NCI-H526 (cell line): ENCODE measurements around the gene ADAMTS5.

Experiments used
- DNase-seq, 2 experiments: peaks; one replicate each; lab custom pipeline; 2025; lab: John Stamatoyannopoulos, UW

Gene ADAMTS5

DNA sequence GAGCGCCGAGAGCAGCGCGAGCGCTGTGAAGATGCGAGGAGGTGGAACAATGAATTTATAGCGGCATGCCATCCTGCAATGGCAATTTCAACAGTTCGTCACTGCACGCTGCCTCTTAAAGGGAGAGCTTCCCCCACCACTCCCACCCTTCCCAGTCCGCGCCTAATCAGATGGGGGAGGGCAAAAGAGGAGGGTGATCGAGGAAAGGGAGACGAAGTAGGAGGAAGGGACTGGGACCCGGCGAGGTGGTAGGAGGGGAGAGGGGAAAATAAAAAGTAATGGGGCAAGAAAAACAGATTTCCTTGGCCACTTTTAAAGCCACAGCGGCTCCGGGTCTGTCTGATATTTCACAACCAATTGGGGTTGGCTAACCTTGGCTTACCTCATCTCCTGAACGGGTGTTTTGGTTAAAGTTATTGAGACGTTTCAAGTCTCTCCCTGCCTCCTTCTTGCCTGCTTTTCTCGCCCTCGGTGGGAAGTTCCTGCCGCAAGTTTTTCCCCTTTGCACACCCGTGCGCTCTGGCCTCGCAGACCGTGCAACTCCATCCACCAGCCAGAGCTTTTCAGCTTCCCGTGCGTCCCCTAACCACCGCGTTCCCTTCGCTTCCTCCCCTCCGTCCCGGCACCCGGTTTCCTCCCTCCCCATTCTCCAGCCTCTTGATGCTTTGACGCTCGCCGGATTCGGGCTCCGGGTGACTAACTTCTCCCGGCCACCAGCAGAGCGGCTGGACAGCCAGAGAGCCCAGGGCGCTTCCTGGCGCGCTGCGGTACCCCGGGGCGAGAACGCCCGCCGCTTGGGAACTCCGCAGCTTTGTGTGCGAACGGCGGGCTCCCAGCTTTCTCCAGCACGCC, at the start of gene ADAMTS5:
Gene ADAMTS5, minus strand, starts transcription at position 27 of the 852 bp plus-strand sequence. CDS start 697 bp downstream, outside the sequence.
- no peak for DNase-seq

DNA sequence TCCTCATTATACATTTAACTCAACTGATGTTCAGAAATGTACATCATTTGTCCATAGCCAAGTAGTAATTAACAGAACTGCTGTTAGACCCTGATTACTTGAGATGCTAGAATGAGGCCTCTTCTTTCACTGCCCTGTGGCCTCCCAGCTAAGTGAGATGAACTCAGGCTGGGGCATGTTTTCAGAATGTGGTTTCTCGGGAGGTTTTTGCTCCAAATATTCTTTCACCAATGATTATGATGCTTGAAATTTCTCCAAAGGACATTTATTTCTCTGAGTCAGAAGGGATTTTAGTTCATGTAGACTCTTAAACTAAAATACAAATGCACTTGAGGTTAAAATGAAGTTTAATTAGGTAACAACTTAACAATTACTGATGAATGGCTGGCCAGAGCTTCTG, 34.6 kb upstream of the ADAMTS5 start:
- DNase-seq, result no peak

DNA sequence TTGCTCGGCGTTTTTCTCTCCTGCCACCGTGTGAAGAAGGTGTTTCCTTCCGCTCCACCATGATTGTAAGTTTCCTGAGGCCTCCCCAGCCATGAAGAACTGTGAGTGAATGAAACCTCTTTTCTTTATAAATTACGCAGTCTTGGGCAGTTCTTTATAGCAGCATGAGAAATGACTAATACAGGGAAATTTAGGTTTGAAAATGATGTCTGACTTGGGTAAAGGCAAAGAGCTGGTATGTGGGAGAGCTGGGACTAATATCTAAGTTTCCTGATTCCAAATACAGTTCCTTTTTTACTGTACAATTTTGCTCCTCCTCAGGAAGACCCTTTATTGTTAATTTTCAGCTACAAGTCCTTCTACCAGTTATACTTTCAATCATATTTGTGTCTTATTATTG, 16.7 kb upstream of the ADAMTS5 start:
- DNase-seq, result no peak

DNA sequence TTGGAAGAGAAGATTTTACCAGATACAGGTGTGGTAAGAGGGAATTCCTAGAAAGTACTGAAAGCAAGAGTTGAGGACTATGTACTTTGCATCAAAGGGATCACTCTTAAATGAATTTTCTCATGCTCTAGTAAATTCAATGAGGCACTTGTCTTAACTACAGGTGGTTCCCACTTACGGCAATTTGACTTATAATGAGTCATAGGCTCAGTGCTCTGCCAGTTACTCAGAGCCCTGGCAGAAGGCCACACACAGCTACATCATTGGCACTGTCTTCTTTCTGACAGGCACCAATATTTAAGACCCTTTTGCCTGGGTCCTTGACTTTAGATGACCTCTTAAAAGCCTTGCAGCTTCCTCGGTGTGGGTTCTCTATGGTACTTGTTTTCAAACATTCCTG, 15.9 kb upstream of the ADAMTS5 start:
- no peak for DNase-seq

DNA sequence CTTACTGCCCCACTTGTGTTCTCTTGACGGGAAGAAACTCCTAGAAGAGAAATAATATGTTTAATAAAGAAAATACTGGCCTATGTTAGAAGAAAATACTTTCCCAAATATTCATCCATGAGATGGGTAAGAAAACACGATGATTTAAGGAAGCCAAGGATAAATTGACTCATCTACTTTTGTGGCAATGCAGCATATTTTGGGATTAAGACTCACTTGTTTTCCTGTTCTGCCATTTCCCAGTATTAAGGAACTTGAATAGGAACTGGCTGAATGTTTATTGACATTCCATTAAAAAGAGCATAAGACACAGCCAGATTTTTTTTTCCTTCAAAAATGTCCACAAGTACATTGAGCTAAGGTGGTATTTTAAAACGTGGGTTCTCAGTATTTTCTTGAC, 10.9 kb upstream of the ADAMTS5 start:
- no peak for DNase-seq

DNA sequence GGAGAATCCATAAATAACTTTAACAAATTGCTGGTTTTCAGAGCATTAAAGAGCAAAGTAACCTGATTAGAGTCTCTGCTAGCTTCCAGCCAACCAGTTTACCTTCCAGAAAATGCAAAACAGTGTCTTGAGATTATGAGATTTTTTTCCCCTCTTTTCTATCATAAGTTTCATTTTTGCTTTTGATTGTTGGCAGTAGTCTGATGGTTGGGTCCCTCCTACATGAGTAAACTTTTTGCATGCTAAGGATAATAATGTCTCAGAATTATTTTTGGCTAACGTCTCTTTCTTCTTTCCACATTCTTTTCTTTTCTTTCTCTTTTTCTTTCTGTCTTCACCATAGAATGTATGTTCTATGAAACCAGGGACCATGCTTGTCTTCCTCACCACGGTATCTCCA, 6.3 kb upstream of the ADAMTS5 start:
- no peak for DNase-seq

DNA sequence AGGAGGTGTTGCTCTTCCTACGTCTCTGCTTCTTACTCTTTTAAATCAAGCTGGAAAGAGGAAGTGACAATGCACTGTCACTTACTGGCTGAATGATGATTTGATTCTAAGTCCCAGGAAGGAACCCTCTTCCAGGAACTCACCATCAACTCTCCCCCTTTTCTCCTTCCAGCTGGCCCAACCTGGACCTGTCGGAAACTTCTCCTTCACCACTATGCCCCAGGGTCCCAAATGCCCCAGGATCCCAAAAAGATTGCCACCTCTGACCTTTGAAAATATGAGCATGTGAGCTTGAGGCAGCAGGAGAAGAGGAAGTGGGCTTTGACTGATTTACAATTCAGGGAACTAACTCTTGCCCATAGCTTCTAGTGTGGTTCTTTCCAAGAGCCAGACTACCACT, 5.3 kb upstream of the ADAMTS5 start:
- DNase-seq, result no peak

DNA sequence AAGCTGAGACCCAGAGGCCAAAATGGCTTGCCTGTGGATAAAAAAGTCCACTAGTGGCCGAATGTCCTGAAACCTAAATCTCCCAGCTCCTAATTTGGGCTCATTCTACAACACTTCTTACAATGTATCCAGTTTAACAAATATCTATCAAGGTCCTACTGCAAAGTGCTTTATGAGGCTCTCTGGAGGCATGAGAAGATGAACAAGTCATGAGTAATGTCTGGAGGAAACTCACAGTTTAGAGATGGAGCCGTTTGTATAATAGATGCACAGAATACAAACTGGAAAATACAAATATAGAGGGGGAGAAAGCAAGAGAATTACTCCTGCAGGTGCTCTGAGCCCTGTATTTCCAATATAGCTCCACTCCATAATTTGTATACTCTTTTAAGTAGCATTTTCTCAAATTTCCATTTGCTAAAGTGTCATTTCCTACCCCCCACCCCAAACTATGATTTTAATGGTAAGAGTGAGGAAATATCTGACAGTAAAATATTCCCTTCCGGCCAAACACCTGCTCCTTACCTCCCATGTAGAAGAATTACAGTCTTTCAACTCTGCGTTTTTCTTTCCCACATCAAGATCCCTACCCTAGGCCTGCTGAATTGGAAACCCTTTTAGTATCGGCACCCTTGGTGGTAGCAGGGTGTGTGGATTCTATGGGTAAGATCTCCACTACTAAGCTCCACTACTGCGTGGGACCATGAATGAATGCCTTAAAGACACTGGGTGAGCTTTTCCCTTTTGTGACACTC, 3.3 kb upstream of the ADAMTS5 start:
- DNase-seq, result no peak

DNA sequence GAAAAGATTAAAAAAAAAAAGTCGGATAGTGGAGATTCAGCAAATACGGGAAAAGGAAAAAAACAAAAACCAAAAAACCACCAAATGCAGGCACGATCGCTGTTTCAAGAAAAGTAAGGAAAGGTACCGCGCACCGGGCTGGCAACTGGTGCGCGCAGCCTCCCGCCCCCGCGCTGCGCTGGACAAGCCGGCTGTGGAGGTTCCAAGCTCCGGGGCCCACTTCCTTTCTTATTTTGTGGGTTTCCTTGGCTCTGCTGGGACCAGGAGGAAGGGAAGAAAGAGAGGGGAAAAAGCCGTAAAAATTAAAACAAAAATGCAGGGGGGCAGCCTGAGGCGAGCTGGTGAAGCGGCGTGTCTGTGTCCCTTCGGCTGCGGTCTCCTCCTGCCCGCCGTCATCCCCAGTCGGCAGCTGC, 233 bp downstream of the ADAMTS5 start:
- DNase-seq, result no peak

DNA sequence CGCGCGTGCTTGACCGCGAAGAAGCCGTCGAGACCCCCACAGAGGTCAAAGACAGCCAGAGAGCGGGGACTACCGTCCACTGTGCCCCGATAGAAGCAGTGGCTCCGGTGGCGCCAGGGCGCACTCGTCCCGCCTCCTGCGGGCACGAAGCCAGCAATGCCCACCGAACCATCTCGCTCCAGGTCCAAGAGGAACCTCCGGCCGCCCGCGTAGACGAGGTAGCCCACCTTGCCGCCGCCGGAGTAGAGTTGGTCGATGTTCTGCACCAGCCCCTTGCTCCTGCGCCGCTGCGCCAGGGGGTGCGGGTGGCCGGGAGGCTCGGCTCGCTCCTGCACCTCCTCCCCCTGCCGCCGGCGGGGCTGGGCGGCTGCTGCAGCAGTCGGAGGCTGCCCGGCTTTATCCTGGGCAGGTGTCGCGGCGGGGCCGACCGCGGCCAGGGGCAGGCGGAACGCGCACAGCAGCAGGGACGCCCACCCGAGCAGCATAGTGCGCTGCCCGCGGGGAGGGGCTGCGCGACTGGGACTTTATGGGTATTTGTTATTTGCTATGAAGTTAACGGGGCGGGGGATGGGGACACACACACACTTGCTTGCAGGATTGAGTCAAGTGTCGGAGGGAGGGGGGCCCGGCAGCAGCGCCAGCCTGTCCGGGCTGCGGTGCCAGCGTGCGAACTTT, 844 bp downstream of the ADAMTS5 start:
- no peak for DNase-seq

DNA sequence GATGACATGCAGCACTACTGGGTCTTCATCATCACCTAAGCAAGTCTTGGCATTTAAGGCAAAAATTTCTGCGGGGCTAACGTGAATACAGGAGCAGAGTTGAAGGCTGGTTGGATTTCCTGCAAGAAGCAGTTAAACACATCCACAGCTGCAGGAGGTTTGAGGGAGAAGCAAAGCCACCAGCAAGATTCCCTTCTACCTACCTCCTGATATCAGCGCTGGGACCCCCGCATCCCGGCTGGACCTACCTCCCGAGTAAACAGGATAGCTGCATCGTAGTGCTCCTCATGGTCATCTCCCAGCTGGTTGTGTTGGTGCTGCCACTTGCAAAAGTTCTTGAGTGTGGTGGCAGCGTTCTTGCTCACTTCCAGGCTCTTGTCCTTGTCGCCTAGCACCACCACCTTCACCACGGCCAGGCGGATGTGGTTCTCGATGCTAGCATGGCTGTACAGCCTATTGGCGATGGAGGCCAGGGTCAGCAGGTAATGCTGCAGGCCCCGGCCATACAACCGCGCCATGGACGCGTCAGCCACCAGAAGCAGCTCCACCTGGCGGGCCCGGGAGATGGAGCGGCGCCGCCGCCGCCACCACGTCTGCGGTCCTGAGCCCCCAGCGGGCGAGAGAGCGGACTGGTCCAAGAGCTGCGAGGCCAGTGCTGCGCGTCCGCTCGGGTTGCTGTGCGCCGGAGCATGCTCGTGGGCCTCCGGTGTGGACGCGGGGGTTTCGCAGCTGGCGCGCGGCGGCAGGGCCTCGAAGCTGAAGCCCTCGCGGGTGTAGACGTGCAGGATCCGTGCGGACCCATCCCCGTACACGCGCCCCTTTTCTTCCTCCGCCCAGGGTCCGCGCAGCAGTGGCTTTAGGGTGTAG, 1.6 kb downstream of the ADAMTS5 start:
- peak in 1 of 2 experiments; percentile 1 for DNase-seq

DNA sequence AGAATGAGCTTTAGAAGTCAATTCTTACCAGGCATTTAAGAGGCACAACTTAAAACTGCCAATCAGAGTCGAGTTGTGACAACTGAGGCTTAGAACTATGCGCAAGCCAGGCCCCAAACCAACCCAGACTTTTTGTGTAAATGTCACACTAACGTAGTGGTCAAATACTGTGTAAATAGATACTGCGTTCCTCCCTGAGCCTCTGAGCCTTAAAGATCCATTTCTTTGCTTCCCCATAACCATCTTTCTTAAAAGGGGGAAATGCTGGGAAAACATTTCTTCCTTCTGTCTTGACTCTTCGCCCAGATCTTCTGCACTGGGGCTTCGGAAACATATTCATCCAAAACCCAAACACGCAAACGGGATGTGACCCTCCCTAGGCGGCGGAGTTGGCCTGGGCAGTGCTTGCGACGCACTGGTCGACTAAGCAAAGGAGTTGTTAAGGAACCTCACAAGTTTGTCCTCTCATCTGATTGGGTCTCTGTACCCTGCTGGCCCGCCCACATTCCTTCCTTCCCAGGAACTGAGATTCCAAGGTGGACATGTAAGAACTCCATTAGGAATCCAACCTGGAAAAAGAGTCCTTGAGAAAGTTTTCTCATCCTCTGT, 2.6 kb downstream of the ADAMTS5 start:
- DNase-seq, result no peak

DNA sequence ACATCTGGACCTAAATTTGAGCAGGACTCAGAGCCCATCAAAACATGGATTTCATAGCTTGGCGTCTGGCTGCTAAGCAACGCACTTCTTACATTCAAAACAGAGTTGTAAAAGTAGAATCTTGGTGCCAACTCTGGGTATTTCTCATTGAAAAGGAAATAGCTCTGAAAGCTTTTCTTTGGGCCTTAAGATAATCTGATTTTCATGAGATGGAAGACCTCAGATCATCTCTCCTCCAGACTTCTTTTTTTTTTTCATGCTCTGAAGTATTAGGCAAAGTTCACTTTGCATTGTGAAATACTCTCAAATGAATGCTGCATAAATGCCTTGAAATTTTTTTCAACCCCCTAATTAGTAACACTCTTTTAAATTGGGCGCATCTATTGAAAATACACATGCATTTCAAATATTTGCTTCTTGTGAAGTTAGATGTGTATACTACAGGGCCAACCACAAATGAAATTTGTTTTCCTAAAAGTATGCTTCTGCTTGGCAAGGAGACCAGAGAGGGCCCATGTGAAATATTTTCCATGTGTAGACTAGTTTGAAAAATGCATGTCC, 4.2 kb downstream of the ADAMTS5 start:
- no peak for DNase-seq

DNA sequence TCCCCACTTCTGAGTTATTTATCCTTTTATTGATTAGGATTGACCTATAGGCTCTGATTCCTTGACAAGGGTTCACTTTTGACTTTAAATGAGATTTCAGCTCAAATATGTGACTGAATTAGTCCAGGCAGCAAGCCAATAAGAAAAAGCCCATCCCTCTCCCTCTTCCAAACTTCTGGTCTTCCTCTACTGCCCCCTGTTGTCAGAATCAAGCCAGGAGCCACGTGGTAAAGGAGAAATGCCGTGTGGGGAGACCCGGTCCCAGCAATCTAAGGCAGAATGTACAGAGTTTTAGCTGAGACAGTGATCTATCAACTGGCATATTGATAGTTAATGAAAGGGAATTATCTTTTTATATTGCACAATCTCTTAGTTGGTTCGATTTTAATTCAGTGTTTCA, 5.2 kb downstream of the ADAMTS5 start:
- DNase-seq, result no peak

DNA sequence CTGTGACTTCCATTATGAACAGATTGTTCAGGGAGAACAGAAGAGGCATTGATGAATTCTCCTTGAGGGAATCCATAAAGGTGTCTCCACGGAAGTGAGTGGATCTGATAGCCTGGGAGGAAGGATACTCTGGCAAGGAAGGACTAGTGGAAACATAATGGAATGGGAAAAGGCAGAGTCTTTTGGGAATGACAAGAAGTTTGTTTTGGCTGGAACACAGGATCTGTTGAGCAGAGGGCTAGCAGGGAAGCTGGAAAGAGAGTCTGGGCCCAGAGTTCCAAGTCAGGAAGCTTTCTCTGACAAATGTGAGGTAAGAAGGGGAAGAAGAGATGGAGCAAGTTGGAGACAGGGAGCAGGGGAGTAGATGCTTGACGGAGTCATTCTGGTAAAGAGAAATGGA, 8.1 kb downstream of the ADAMTS5 start:
- DNase-seq, result no peak

DNA sequence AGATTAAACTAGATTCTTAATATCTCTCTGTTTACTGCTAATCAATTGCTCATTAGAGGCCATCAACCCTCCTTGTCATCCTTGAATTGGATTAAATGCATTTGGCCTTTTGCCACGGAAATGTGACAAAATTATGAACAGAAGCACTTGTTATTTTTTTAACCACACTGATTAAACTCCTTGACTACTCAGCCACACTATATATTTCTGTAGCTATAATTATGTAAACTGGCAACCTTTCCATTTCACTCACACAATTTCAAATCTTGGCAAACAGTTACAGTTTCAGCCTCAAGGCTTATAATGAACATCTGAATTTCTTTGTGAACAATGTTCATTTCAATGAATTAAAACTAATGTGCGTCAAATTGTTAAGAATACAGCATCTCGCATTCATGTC, 10.1 kb downstream of the ADAMTS5 start:
- no peak for DNase-seq

DNA sequence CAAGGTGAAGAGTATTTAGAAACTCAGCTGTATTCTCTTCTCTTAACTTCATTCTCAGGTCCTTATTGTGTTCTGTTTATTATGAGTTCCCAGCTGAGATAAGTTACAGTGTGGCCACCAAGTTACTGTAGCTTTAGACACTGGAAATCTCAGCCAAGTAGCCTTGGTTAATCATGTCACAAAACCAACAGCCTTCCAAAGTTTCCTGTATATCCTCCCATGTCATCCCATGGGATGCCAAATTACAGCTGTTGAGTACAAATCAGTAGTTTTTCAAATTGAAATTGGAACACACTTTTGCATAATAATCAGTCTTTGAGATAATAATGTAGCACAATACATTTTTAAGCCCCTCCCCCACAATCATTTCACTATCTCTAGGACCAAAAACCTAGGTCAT, 10.7 kb downstream of the ADAMTS5 start:
- no peak for DNase-seq

DNA sequence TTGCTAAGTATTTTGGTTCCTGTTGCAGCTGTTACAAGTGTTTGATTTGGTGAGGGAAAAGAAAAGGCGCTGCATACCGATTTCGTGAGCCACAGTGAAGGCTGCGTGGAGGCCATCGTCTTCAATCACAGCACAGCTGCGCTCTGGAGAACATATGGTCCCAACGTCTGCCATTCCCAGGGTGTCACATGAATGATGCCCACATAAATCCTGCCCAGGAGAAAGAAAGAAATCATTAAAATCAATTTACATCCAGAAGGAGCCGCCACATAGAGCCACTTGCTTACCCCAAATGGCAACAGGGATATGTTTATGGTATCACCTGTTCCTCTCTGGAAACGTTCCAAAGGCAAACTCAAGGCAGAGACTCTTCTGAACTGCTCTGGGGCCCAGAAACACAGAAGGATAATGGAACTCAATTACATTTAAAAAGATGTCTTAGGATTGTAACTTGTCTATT, 12.2 kb downstream of the ADAMTS5 start:
- no peak for DNase-seq

DNA sequence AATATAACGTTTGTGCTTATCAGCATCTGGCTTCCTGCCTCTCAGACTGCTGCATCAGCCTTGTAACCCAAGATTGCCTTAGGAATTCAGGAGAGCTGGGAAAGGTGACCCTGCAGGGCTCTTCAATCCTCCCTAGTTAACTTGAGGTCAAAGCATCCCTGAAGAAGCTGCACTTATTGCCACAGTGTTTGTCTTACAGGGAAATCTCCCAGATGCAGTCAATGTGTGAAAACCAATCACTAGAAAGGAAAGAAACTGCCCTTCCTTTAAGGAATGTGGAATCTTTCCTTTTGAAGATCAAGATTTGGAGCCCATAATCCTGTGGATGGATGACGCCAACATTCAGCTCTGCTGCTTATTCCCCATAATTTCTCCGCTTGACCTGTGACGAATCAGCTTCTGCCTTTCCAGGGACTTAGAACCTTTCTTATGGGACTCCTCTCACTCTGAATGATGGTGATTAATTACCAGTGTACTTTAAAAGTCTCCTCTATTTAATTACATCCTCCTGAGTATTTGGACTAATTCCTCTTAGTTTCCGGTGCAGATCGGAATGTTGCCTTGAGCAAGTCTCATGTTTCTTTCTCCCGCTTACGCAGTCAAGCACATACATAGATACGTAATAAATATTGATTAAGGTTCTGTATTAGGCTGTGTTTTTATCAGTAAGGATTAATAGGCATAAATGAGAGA, 14.4 kb downstream of the ADAMTS5 start:
- DNase-seq, result no peak

DNA sequence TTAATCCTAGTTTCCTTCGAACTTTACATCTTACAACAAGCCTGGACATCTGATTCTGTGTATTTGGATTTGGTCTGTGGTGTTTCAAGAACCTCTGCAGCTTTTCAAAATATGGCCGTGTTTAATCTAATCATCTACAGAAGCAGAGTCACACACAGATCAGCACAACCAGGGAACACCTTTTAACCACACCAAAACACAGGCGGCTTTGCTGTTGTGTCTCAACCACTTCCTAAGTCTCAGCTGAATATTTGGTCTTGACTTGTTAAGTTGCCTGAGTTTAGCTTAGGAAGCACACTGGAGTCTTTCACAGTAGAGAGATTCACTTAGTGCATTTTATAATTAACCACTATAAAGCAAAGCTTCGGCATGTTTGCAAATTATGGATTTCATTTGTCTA, 17.1 kb downstream of the ADAMTS5 start:
- no peak for DNase-seq
